GM23338 (cell line): ENCODE measurements around the gene CYBRD1. TPM values are rescaled to one million over a fixed set of nuclear protein-coding genes. Genes with fewer than 3 reads are reported as not detected.

Experiments
- ATAC-seq: fragments of 200-7000 bp; cut with Tn5 transposase; 3 replicates; pipeline ENCODE4 v1.9.1; 2020
- DNase-seq: peaks from one replicate; pipeline ENCODE4 v3.0.0-alpha.2; 2015; ENCODE audit warnings: low spot score
- H2AFZ ChIP-seq: fragments of 200-600 bp; sonication (generic); 2 replicates; pipeline ENCODE4 v1.8.0; 2016; ENCODE audit warnings: antibody characterized with exemption, mild to moderate bottlenecking, moderate library complexity
- H3F3A ChIP-seq: fragments of 200-600 bp; sonication (generic); replicated peaks from 2 replicates; pipeline ENCODE4 v1.8.0; 2017; ENCODE audit warnings: antibody characterized with exemption, mixed run types, low read depth
- H3K27ac ChIP-seq: fragments of 200-600 bp; sonication (generic); 2 replicates; pipeline ENCODE4 v1.6.1; 2016; ENCODE audit warnings: low read depth
- H3K27me3 ChIP-seq: fragments of 200-600 bp; sonication (generic); 2 replicates; pipeline ENCODE4 v1.8.0; 2016; ENCODE audit warnings: mild to moderate bottlenecking, mixed run types, moderate library complexity; ENCODE audit not compliant: insufficient read depth
- H3K36me3 ChIP-seq: fragments of 200-600 bp; sonication (generic); 2 replicates; pipeline ENCODE4 v1.8.0; 2016; ENCODE audit warnings: mild to moderate bottlenecking; ENCODE audit not compliant: insufficient read depth
- H3K4me1 ChIP-seq: fragments of 200-600 bp; sonication (generic); 2 replicates; pipeline ENCODE4 v1.8.0; 2016; ENCODE audit warnings: mild to moderate bottlenecking, moderate library complexity; ENCODE audit not compliant: insufficient read depth
- H3K4me2 ChIP-seq: fragments of 200-600 bp; sonication (generic); 2 replicates; pipeline ENCODE4 v1.7.1; 2017; ENCODE audit warnings: mixed run types
- H3K4me3 ChIP-seq: fragments of 200-600 bp; sonication (generic); 2 replicates; pipeline ENCODE4 v1.6.1; 2016; ENCODE audit warnings: mixed run types
- H3K79me2 ChIP-seq: fragments of 200-600 bp; sonication (generic); replicated peaks from 2 replicates; pipeline ENCODE4 v1.8.0; 2017; ENCODE audit warnings: mild to moderate bottlenecking; ENCODE audit not compliant: insufficient read depth
- H3K9me2 ChIP-seq: fragments of 200-600 bp; sonication (generic); 2 replicates; pipeline ENCODE4 v1.8.0; 2017; ENCODE audit not compliant: insufficient read depth
- H4K20me1 ChIP-seq: fragments of 200-600 bp; sonication (generic); replicated peaks from 2 replicates; pipeline ENCODE4 v1.8.0; 2017; ENCODE audit warnings: mild to moderate bottlenecking; ENCODE audit not compliant: insufficient read depth
- H3K27ac Mint-ChIP-seq: 2 replicates; pipeline ENCODE4 v1.8.0; 2020; ENCODE audit warnings: inconsistent platforms, mild to moderate bottlenecking, moderate library complexity, mixed read lengths
- H3K27me3 Mint-ChIP-seq: 3 replicates; pipeline ENCODE4 v1.8.0; 2022; ENCODE audit warnings: low read depth, mild to moderate bottlenecking, moderate library complexity, mixed read lengths, inconsistent platforms; ENCODE audit not compliant: insufficient read depth, poor library complexity
- H3K36me3 Mint-ChIP-seq: 3 replicates; pipeline ENCODE4 v1.8.0; 2021; ENCODE audit warnings: low read depth, mild to moderate bottlenecking, inconsistent platforms, moderate library complexity, mixed read lengths
- H3K4me1 Mint-ChIP-seq: 3 replicates; pipeline ENCODE4 v1.8.0; 2020; ENCODE audit warnings: mild to moderate bottlenecking, inconsistent platforms, mixed read lengths
- H3K4me3 Mint-ChIP-seq: 3 replicates; pipeline ENCODE4 v1.8.0; 2021; ENCODE audit warnings: moderate library complexity, mild to moderate bottlenecking, inconsistent platforms, mixed read lengths
- H3K9me3 Mint-ChIP-seq: 3 replicates; pipeline ENCODE4 v1.8.0; 2020; ENCODE audit warnings: moderate library complexity, mild to moderate bottlenecking, inconsistent platforms, mixed read lengths
- POLR2AphosphoS5 ChIP-seq: IDR thresholded peaks from 2 replicates; pipeline ENCODE4 v1.6.1; 2016; ENCODE audit warnings: antibody characterized with exemption, low read depth
- ZNF331 ChIP-seq: fragments of 250-450 bp; sonication (Bioruptor Pico); IDR thresholded peaks from 2 replicates; pipeline ENCODE4 v1.5.0; 2020; ENCODE audit warnings: low read depth, mild to moderate bottlenecking, moderate library complexity
- ZNF462 ChIP-seq: fragments of 250-450 bp; sonication (Bioruptor Pico); IDR thresholded peaks from 2 replicates; pipeline ENCODE4 v1.5.0; 2020; ENCODE audit warnings: mild to moderate bottlenecking, moderate library complexity
- long read RNA-seq: library from polyadenylated mRNA; unstranded; transcript quantifications from one replicate; pipeline ENCODE4 v2.0.0, GENCODE V29; 2020; ENCODE audit not compliant: unreplicated experiment
- polyA plus RNA-seq: library from polyadenylated mRNA; unstranded; fragments of >200 nt; fragmentation: Nextera tagmentation; extraction: Ambion mirVana; gene quantifications from 2 replicates; pipeline ENCODE4 v1.2.1, GENCODE V29; 2016
- total RNA-seq: library from RNA; depleted of rRNA; stranded (reverse); fragments of >200 nt; shearing (Covaris generic); gene quantifications from 2 replicates; pipeline ENCODE4 v1.2.3, GENCODE V29; 2014; rRNA removed
- TF ChIP-seq, protein P1 (sequence below), 2 experiments: fragments of 200-600 bp in 1 of 2; sonication (generic) in 1 of 2; conservative IDR thresholded peaks; 2 replicates each; pipeline versions ENCODE4 v1.5.1 to v1.6.1; 2016 to 2017; ENCODE audit warnings: antibody characterized with exemption in 2 of 2, low read depth in 2 of 2, mild to moderate bottlenecking in 2 of 2, moderate library complexity in 1 of 2

CYBRD1 gene, protein sequence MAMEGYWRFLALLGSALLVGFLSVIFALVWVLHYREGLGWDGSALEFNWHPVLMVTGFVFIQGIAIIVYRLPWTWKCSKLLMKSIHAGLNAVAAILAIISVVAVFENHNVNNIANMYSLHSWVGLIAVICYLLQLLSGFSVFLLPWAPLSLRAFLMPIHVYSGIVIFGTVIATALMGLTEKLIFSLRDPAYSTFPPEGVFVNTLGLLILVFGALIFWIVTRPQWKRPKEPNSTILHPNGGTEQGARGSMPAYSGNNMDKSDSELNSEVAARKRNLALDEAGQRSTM
- total RNA-seq, result 5.3 and 8.2 TPM in 2 replicates
- polyA plus RNA-seq, result 3.4 and 3.7 TPM in 2 replicates
- long read RNA-seq, full-length matches to known transcripts, result 2 of 2 reads
- long read RNA-seq, partial matches to known transcripts, result 0 of 2 reads
- long read RNA-seq, other reads (novel, unspliced or antisense), result 0 of 2 reads

DNA sequence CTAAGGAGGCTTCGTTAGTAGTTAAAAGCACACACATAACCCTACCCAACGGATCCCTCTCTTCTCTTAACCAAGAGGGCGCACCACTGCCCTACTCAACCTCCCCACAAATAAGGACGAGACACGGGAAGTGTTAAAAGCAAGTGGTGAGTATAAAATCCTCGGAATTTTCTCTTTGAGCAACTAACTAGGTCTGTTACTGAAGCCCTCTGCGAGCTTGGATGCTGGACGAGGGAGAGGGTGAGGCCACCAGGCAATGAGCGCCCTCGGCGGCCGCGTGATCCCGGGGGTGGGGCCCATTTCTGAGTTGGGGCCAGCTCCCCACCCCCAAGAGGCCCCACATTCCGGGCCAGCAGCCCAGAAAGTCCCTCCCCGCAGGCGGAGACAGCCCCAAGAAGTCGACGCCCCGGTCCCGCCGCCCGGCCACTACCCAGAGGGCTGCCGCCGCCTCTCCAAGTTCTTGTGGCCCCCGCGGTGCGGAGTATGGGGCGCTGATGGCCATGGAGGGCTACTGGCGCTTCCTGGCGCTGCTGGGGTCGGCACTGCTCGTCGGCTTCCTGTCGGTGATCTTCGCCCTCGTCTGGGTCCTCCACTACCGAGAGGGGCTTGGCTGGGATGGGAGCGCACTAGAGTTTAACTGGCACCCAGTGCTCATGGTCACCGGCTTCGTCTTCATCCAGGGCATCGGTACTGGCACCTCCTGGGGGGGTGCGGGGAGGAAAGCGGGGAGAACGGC lies at the start of gene CYBRD1:
CYBRD1 (plus strand) TSS at position 423 of the 736 bp plus-strand sequence; CDS start at position 495, 72 bp downstream.
- H3K27ac Mint-ChIP-seq, result no peak within 1 kb of the TSS; the same call in 1 of the 2 replicates
- Histone ChIP-seq H3K4me1 (peaks cover 18% of the 10 kb centered on the region), H3K79me2 (peaks cover 27% of the 10 kb centered on the region), H2AFZ (peak within 1 kb of the TSS; percentile 91), H3K36me3 (no peaks in the 10 kb centered on the region), H4K20me1 (no peaks in the 10 kb centered on the region), H3K27ac (peak within 1 kb of the TSS; percentile 84), H3K4me3 (peak within 1 kb of the TSS; percentile 97), H3K4me2 (peak within 1 kb of the TSS; percentile 90), H3K27me3 (no peaks in the 10 kb centered on the region), H3K9me2 (no peaks in the 10 kb centered on the region), H3F3A (0 out of 2 replicates have a peak, but pooled peaks cover 3% of the 10 kb centered on the region)
- peak; percentile 77 for DNase-seq
- no peaks in the 10 kb centered on the region for H3K9me3 Mint-ChIP-seq
- H3K4me1 Mint-ChIP-seq, result peaks cover 30% of the 10 kb centered on the region
- H3K4me3 Mint-ChIP-seq, result peak within 1 kb of the TSS; percentile 96
- H3K27me3 Mint-ChIP-seq, result peaks cover 13% of the 10 kb centered on the region
- H3K36me3 Mint-ChIP-seq, result no peaks in the 10 kb centered on the region; the same call in 2 of the 3 replicates
- peak; percentile 61 for ATAC-seq
- TF ChIP-seq, protein P1, sequence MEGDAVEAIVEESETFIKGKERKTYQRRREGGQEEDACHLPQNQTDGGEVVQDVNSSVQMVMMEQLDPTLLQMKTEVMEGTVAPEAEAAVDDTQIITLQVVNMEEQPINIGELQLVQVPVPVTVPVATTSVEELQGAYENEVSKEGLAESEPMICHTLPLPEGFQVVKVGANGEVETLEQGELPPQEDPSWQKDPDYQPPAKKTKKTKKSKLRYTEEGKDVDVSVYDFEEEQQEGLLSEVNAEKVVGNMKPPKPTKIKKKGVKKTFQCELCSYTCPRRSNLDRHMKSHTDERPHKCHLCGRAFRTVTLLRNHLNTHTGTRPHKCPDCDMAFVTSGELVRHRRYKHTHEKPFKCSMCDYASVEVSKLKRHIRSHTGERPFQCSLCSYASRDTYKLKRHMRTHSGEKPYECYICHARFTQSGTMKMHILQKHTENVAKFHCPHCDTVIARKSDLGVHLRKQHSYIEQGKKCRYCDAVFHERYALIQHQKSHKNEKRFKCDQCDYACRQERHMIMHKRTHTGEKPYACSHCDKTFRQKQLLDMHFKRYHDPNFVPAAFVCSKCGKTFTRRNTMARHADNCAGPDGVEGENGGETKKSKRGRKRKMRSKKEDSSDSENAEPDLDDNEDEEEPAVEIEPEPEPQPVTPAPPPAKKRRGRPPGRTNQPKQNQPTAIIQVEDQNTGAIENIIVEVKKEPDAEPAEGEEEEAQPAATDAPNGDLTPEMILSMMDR (conservative IDR thresholded peaks at IDR 0.05; ENCODE audit: low read depth in 2 of 2), result peak; percentile 24 to 30; a peak in 3 of 4 replicates
- peak; percentile 73 for TF ChIP-seq POLR2AphosphoS5
- TF ChIP-seq ZNF462 (CRISPR knock-in tag), result no peak
- TF ChIP-seq ZNF331 (CRISPR knock-in tag), result no peak
